ENCODE results near the gene STX1A. TPM values are rescaled to one million over a fixed set of nuclear protein-coding genes. Genes with fewer than 3 reads are reported as not detected.

Gene STX1A
- total RNA-seq, 2 donors from 2014 or later, result 9.9 to 12.5 TPM

DNA sequence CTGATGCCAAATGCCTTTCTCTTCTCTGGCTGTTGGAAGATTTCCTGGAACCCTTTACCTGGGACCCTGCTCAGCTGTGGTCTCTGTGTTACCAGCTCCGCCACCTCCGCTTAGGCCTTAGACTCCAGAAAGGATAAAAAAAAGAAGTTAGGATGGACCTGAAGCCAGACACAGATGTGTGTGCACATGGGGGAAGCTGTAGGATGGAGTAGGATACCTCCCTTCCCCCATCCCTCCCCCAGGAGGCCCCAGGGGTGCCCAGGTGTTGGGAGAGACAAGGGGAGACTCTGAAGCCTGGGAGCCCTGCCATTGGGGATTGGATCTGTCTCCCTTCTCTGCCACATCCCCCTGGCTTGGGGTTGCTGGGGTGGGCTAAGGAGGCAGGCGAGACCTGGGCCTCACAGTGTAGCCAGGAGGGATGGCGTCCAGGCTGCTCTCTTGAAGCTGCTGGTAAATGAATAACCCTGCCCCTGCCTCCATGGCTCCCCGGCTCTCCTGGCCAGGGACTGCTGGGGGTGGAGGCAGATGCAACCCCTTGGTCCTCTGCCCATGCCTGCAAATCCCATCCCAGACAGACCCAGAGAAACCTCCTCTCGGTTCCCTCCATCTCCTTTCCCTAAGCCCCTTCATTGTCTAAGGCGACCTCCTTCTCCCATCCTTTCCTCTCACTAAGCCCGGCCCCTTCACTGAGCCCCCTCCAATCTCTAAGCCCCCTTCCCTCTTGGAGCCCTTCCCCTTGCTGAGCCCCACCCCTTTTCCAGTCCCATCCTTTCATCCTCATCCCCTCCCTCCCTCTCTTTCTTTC is 42.6 kb upstream of the STX1A start:
- intact Hi-C loops (cut with DNase I), result no loop called here
- H3K27ac ChIP-seq, result peak overlapping the region in 1 of 4 donors; percentile 34
- peaks cover 43% of the 10 kb centered on the region for H3K4me1 ChIP-seq
- DNase-seq, result no peak
- H3K27me3 ChIP-seq, result no peaks in the 10 kb centered on the region
- no peaks in the 10 kb centered on the region for H3K36me3 ChIP-seq (replicated peaks in 1 of 2; ENCODE audit: insufficient read depth in 1 of 2, low read depth in 2 of 2)
- TF ChIP-seq POLR2A (IDR thresholded peaks at IDR 0.05), result no peak
- no peaks in the 10 kb centered on the region for H3K9me3 ChIP-seq
- 61 to 68% methylated on average over 6 to 8 of the region's 8 CpGs for WGBS, 2 donors
- ATAC-seq, result no peak
- no peak overlapping the region for H3K4me3 ChIP-seq

DNA sequence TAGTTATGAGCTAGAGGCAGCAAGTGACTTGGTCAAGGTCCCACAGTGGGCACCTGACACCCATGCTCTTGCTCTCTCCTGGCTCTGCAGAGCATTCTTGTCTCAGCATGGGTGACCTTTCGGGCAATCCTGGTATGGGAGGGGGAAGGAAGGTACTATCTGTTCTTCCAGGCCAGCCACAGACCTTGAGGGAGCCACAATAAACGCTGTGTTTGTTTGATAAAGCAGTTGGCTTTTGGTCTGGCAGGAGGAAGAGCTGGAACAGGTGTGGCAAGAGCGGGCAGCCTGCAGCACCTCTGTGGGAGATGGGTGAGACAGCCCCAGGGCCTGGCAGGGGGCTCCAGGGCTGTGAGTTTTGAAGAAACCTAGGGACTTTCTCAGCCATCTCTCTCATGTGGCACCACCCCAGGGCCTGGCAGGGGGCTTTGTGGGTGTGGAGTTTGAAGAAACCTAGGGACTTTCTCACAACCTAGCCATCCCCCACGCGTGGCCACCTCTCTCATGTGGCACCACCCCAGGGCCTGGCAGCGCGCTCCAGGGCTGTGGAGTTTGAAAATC is 39.2 kb upstream of the STX1A start:
- DNase-seq (peak; percentile 80 to 93 (median 84)), ATAC-seq (peak; percentile 92)
- TF ChIP-seq POLR2A (IDR thresholded peaks at IDR 0.05), result peak in 2 of 3 donors; percentile 65 to 67
- TF ChIP-seq, protein P1, sequence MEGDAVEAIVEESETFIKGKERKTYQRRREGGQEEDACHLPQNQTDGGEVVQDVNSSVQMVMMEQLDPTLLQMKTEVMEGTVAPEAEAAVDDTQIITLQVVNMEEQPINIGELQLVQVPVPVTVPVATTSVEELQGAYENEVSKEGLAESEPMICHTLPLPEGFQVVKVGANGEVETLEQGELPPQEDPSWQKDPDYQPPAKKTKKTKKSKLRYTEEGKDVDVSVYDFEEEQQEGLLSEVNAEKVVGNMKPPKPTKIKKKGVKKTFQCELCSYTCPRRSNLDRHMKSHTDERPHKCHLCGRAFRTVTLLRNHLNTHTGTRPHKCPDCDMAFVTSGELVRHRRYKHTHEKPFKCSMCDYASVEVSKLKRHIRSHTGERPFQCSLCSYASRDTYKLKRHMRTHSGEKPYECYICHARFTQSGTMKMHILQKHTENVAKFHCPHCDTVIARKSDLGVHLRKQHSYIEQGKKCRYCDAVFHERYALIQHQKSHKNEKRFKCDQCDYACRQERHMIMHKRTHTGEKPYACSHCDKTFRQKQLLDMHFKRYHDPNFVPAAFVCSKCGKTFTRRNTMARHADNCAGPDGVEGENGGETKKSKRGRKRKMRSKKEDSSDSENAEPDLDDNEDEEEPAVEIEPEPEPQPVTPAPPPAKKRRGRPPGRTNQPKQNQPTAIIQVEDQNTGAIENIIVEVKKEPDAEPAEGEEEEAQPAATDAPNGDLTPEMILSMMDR (IDR thresholded peaks at IDR 0.05), result no peak
- no peaks in the 10 kb centered on the region for H3K9me3 ChIP-seq
- no peaks in the 10 kb centered on the region for H3K36me3 ChIP-seq (replicated peaks in 1 of 2; ENCODE audit: insufficient read depth in 1 of 2, low read depth in 2 of 2)
- H3K27ac ChIP-seq, result peak overlapping the region; percentile 72 to 92 (median 88)
- intact Hi-C loops (cut with DNase I), result no loop called here
- H3K4me1 ChIP-seq, result peaks cover 43% of the 10 kb centered on the region
- H3K27me3 ChIP-seq, result no peaks in the 10 kb centered on the region
- no peak overlapping the region for H3K4me3 ChIP-seq
- WGBS, 2 donors, result 7 to 27% methylated on average over 5 to 7 of the region's 7 CpGs

DNA sequence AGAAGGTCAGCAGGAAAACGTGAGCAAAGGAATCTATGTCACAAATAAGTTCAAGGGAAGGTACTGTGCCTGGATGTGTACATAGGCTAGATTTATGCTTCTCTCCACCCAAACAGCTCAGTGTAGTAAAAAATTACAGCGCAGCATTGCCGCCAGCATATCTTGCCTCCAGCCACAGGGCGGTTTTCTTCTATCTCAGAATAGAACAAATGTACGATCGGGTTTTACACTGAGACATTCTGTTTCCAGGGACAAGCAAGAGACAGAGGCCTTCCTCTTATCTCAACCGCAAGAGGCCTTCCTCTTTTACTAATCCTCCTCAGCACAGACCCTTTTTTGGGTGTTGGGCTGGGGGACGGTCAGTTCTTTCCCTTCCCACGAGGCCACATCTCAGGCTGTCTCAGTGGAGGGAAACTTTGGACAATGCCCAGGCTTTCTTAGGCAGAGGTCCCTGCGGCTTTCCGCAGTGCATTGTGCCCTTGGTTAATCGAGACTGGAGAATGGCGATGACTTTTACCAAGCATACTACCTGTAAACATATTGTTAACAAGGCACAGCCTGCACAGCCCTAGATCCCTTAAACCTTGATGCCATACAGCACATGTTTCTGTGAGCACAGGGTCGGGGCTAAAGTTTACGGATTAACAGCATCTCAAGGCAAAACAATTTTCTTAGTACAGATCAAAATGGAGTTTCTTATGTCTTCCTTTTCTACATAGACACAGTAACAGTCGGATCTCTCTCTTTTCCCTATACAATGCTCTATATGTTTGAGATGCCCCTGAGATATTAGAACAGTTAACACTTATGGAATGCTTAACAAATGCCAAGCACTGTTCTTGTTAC is 30.7 kb upstream of the STX1A start:
- ATAC-seq (no peak), DNase-seq (no peak)
- Histone ChIP-seq H3K27ac (peak overlapping the region in 3 of 4 donors; percentile 72 to 99 (median 96)), H3K27me3 (no peaks in the 10 kb centered on the region), H3K9me3 (no peaks in the 10 kb centered on the region), H3K4me3 (no peak overlapping the region), H3K4me1 (peaks cover 51% of the 10 kb centered on the region), H3K36me3 (replicated peaks in 1 of 2; ENCODE audit: insufficient read depth in 1 of 2, low read depth in 2 of 2) (no peaks in the 10 kb centered on the region)
- 26 to 35% methylated on average over 16 of the region's 16 CpGs for WGBS, 2 donors
- intact Hi-C loops (cut with DNase I), result no loop called here
- TF ChIP-seq, protein P1 (IDR thresholded peaks at IDR 0.05), result no peak
- no peak for TF ChIP-seq POLR2A (IDR thresholded peaks at IDR 0.05)

DNA sequence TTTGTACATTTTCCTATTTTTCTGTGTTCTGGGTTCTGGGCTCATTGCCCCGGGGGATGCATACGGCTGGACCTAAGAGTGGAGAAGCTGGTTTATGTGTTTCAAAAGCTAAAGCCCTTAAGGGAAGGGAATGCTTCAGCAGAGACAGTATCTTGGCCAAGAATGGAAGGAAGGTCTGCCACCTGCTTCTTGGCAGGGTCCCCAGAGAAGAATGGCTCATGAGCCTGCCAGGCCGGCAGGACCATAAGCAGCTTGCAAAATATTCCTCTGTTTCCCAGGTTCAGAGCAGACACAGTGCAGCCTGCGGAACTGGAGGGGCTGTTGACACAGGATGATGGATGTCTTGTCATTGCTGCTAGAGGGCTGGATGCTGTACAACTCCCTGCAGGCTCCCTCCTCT is 26.9 kb upstream of the STX1A start:
- H3K9me3 ChIP-seq, result no peaks in the 10 kb centered on the region
- TF ChIP-seq, protein P1 (IDR thresholded peaks at IDR 0.05), result no peak
- TF ChIP-seq POLR2A (IDR thresholded peaks at IDR 0.05), result peak in 1 of 3 donors; percentile 21
- ATAC-seq (peak; percentile 16), DNase-seq (peak; percentile 73 to 85 (median 83))
- H3K36me3 ChIP-seq (replicated peaks in 1 of 2; ENCODE audit: insufficient read depth in 1 of 2, low read depth in 2 of 2), result no peaks in the 10 kb centered on the region
- peaks cover 86% of the 10 kb centered on the region for H3K4me1 ChIP-seq
- peak overlapping the region; percentile 50 to 99 (median 87) for H3K27ac ChIP-seq
- intact Hi-C loops (cut with DNase I), result no loop called here
- H3K4me3 ChIP-seq, result no peak overlapping the region
- 13 to 28% methylated on average over 4 of the region's 4 CpGs for WGBS, 2 donors
- no peaks in the 10 kb centered on the region for H3K27me3 ChIP-seq
